Esophagus squamous epithelium (tissue), 5 donors: ENCODE data around the gene ELMO2. TPM values are rescaled to one million over a fixed set of nuclear protein-coding genes. Genes with fewer than 3 reads are reported as not detected.

Experiments
- DNase-seq: peaks from one replicate; lab custom pipeline; 2025; lab: John Stamatoyannopoulos, UW
- H3K27ac ChIP-seq, 4 donors: fragments of 200-600 bp; sonication (generic); one replicate each; pipeline ENCODE4 v1.5.1; 2016 to 2019; ENCODE audit warnings: mild to moderate bottlenecking in 1 of 4
- H3K27me3 ChIP-seq, 4 donors: fragments of 200-600 bp; sonication (generic); 1 replicate in 3 of 4; 2 replicates in 1 of 4; pipeline versions ENCODE4 v1.5.1 to v1.6.0; 2017 to 2021; ENCODE audit warnings: antibody characterized with exemption in 1 of 4
- H3K36me3 ChIP-seq, 3 donors: fragments of 200-600 bp; sonication (generic); one replicate each; pipeline ENCODE4 v1.5.1; 2016 to 2019
- H3K4me1 ChIP-seq, 3 donors: fragments of 200-600 bp; sonication (generic); one replicate each; pipeline ENCODE4 v1.5.1; 2017 to 2019
- H3K4me3 ChIP-seq, 4 donors: fragments of 200-600 bp; sonication (generic); 1 replicate in 3 of 4; 2 replicates in 1 of 4; pipeline ENCODE4 v1.5.1; 2016 to 2019; ENCODE audit warnings: mild to moderate bottlenecking in 2 of 4, moderate library complexity in 1 of 4
- H3K9me3 ChIP-seq, 3 donors: fragments of 200-600 bp; sonication (generic); one replicate each; pipeline ENCODE4 v1.5.1; 2016 to 2019
- CTCF ChIP-seq, 6 experiments: fragments of 450-650 bp in 4 of 6; fragments of 200-600 bp in 2 of 6; sonication (generic) in 2 of 6; IDR thresholded peaks; one replicate each; pipeline ENCODE4 v1.5.1; 2016 to 2019; ENCODE audit warnings: antibody characterized with exemption in 6 of 6, mild to moderate bottlenecking in 4 of 6, moderate library complexity in 4 of 6
- POLR2A ChIP-seq, 4 donors: fragments of 450-650 bp; IDR thresholded peaks; one replicate each; pipeline ENCODE4 v1.6.1; 2017; ENCODE audit warnings: antibody characterized with exemption in 4 of 4, mild to moderate bottlenecking in 4 of 4, moderate library complexity in 3 of 4
- WGBS, 2 donors: methylation state at CpG; one replicate each; pipeline ENCODE4 v1.1.5; 2018; 5-methylcytosine and 5-hydroxymethylcytosine counted together
- intact Hi-C: fragments of 100-400 bp; cut with DNase I; formaldehyde crosslinking; loops from one replicate; pipeline ENCODE4 v1.15.0; 2022
- total RNA-seq, 4 donors: library from RNA; depleted of rRNA; stranded (reverse); fragments of >200 nt; gene quantifications; one replicate each; pipeline ENCODE4 v1.1.0, GENCODE V29; 2016
- donor health status: DM: yes; HTN: yes; CAD: no.

Gene ELMO2
- total RNA-seq, 4 donors from 2014 or later, result 27.5 to 38.0 (median 37.0) TPM

- intact Hi-C loops, result loop anchor here (10.0 kb wide), 1 partner anchor 207 kb away; no protein-coding TSS in a partner anchor
- Histone ChIP-seq H3K36me3 (peaks cover 0 to 1% (median 0%) of the 10 kb centered on the region in 3 donors), H3K9me3 (no peaks in the 10 kb centered on the region), H3K27ac (no peak overlapping the region), H3K4me1 (peaks cover 0 to 15% (median 5%) of the 10 kb centered on the region in 3 donors), H3K27me3 (peaks cover 0 to 76% (median 2%) of the 10 kb centered on the region in 4 donors), H3K4me3 (no peak overlapping the region)
- TF ChIP-seq CTCF (IDR thresholded peaks at IDR 0.05), result no peak
- no peak for TF ChIP-seq POLR2A (IDR thresholded peaks at IDR 0.05)
- WGBS, 2 donors, result 41% methylated on average over 15 to 16 of the region's 24 CpGs
- DNase-seq, result no peak
Observed at GRCh38 chr20:46341074-46342009, 65.1 kb downstream of the ELMO2 start.

- no peak overlapping the region for H3K27ac ChIP-seq
- H3K4me3 ChIP-seq, result no peak overlapping the region
- no peaks in the 10 kb centered on the region for H3K36me3 ChIP-seq
- intact Hi-C loops, result no loop called here
- peaks cover 0 to 15% (median 5%) of the 10 kb centered on the region in 3 donors for H3K4me1 ChIP-seq
- no peak for DNase-seq
- no peak for TF ChIP-seq CTCF (IDR thresholded peaks at IDR 0.05)
- no peak for TF ChIP-seq POLR2A (IDR thresholded peaks at IDR 0.05)
- 70 to 74% methylated on average over 7 of the region's 7 CpGs for WGBS, 2 donors
- peaks cover 0 to 98% (median 5%) of the 10 kb centered on the region in 4 donors for H3K27me3 ChIP-seq
- H3K9me3 ChIP-seq, result no peaks in the 10 kb centered on the region
Observed at GRCh38 chr20:46339037-46339436, 67.4 kb downstream of the ELMO2 start.

- Histone ChIP-seq H3K4me1 (peaks cover 0 to 17% (median under 1%) of the 10 kb centered on the region in 3 donors), H3K27ac (no peak overlapping the region), H3K36me3 (no peaks in the 10 kb centered on the region), H3K4me3 (no peak overlapping the region), H3K9me3 (no peaks in the 10 kb centered on the region), H3K27me3 (peaks cover 0 to 98% (median 3%) of the 10 kb centered on the region in 4 donors)
- WGBS, 2 donors, result 33 to 44% methylated on average over 2 to 3 of the region's 3 CpGs
- intact Hi-C loops, result no loop called here
- no peak for DNase-seq
- TF ChIP-seq POLR2A (IDR thresholded peaks at IDR 0.05) (no peak), CTCF (IDR thresholded peaks at IDR 0.05) (no peak)
Observed at GRCh38 chr20:46336735-46337134, 69.7 kb downstream of the ELMO2 start.

- Histone ChIP-seq H3K4me3 (no peak overlapping the region), H3K4me1 (peaks cover 0 to 36% (median 4%) of the 10 kb centered on the region in 3 donors), H3K9me3 (no peaks in the 10 kb centered on the region), H3K36me3 (no peaks in the 10 kb centered on the region), H3K27ac (no peak overlapping the region), H3K27me3 (peaks cover 0 to 96% (median 5%) of the 10 kb centered on the region in 4 donors)
- intact Hi-C loops, result no loop called here
- no peak for DNase-seq
- 43 to 54% methylated on average over 5 to 8 of the region's 9 CpGs for WGBS, 2 donors
- TF ChIP-seq POLR2A (IDR thresholded peaks at IDR 0.05) (no peak), CTCF (IDR thresholded peaks at IDR 0.05) (no peak)
Observed at GRCh38 chr20:46334303-46334904, 72.0 kb downstream of the ELMO2 start.
